ENCODE results near the gene BEND5. TPM values are rescaled to one million over a fixed set of nuclear protein-coding genes. Genes with fewer than 3 reads are reported as not detected.

The BEND5 gene
- polyA plus RNA-seq, 2 donors = 0.71 to 1.4 TPM

DNA sequence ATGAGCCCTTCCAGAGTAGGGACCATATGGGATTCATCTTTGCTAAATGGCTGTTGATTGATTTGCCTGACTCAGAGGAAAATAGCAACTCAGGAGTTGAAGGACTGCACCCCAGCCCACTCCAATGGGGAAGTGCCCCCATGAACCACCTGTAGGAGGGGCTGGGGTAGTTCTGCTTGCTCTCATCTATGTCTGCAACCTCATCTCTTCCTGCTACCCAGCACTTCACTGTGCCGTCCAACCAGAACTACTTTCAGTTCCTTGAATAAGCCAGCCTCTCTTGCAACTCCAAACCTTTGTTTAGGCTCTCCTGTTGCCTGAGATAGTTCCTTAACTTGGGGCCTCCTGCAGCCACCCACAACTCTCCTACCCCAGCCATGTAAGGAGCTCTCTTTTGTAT lies 26.6 kb downstream of the BEND5 start:
- no peaks in the 10 kb centered on the region for H3K27me3 ChIP-seq (ENCODE audit: control insufficient read depth in 1 of 2, insufficient read depth in 2 of 2, low read length in 2 of 2)
- H3K27ac ChIP-seq (ENCODE audit: low read depth in 2 of 2, low read length in 1 of 2) = no peak overlapping the region
- WGBS, 2 donors = 83 to 88% methylated on average over 1 of the region's 1 CpG
- H3K4me1 ChIP-seq (ENCODE audit: control insufficient read depth in 2 of 2, insufficient read depth in 2 of 2, low read length in 1 of 2) = no peaks in the 10 kb centered on the region
- no peaks in the 10 kb centered on the region for H3K36me3 ChIP-seq (ENCODE audit: control insufficient read depth in 2 of 2, insufficient read depth in 2 of 2, low read length in 1 of 2)
- no peaks in the 10 kb centered on the region for H3K9me3 ChIP-seq (ENCODE audit: control insufficient read depth in 2 of 2, insufficient read depth in 1 of 2, low read depth in 1 of 2, low read length in 1 of 2)
- H3K4me3 ChIP-seq (ENCODE audit: low read depth in 1 of 2, low read length in 2 of 2) = no peak overlapping the region

DNA sequence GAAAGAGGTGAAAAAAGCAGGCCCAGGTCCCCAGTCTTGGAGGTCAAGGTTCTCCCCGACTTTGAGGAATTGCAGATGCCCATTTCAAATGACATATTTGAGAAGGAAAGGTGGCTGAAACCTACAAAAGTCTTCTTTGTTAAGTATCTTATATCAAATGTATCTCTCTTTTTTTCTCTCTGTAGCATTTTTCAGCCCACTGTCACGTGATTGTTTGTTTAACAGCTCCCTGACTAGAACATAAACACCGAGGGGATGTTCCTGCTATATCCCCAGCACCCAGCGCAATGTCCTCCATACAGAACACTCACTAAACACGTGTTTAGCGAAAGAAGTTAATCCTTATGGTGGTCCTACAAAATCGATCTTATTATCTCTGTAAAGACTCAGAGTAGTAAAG lies 27.6 kb downstream of the BEND5 start:
- no peaks in the 10 kb centered on the region for H3K4me1 ChIP-seq (ENCODE audit: control insufficient read depth in 2 of 2, insufficient read depth in 2 of 2, low read length in 1 of 2)
- H3K27me3 ChIP-seq (ENCODE audit: control insufficient read depth in 1 of 2, insufficient read depth in 2 of 2, low read length in 2 of 2) = no peaks in the 10 kb centered on the region
- no peak overlapping the region for H3K4me3 ChIP-seq (ENCODE audit: low read depth in 1 of 2, low read length in 2 of 2)
- H3K27ac ChIP-seq (ENCODE audit: low read depth in 2 of 2, low read length in 1 of 2) = no peak overlapping the region
- H3K9me3 ChIP-seq (ENCODE audit: control insufficient read depth in 2 of 2, insufficient read depth in 1 of 2, low read depth in 1 of 2, low read length in 1 of 2) = no peaks in the 10 kb centered on the region
- 78 to 81% methylated on average over 7 of the region's 7 CpGs for WGBS, 2 donors
- H3K36me3 ChIP-seq (ENCODE audit: control insufficient read depth in 2 of 2, insufficient read depth in 2 of 2, low read length in 1 of 2) = no peaks in the 10 kb centered on the region

DNA sequence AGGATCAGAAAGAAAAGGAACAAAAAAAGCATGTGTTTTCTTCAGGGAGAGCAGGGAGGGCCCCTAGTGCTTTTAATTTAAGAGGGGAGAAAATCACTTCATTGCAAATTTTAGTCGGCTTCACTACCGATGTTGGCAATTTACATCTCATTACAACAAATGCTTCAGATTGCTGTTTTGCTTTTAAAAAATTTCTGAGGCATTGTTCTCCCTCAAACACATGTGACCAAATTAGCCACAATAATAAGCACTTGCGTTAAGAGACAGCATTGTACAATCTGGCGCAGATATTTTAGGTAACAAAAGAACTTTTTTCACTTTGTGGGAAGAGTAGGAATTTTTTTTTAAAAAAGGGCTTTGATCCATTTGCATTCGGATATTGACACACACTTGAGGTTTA lies 29.8 kb downstream of the BEND5 start:
- WGBS, 2 donors = 85 to 89% methylated on average over 5 of the region's 5 CpGs
- H3K27ac ChIP-seq (ENCODE audit: low read depth in 2 of 2, low read length in 1 of 2) = no peak overlapping the region
- no peaks in the 10 kb centered on the region for H3K9me3 ChIP-seq (ENCODE audit: control insufficient read depth in 2 of 2, insufficient read depth in 1 of 2, low read depth in 1 of 2, low read length in 1 of 2)
- H3K27me3 ChIP-seq (ENCODE audit: control insufficient read depth in 1 of 2, insufficient read depth in 2 of 2, low read length in 2 of 2) = no peaks in the 10 kb centered on the region
- no peak overlapping the region for H3K4me3 ChIP-seq (ENCODE audit: low read depth in 1 of 2, low read length in 2 of 2)
- no peaks in the 10 kb centered on the region for H3K36me3 ChIP-seq (ENCODE audit: control insufficient read depth in 2 of 2, insufficient read depth in 2 of 2, low read length in 1 of 2)
- H3K4me1 ChIP-seq (ENCODE audit: control insufficient read depth in 2 of 2, insufficient read depth in 2 of 2, low read length in 1 of 2) = no peaks in the 10 kb centered on the region

DNA sequence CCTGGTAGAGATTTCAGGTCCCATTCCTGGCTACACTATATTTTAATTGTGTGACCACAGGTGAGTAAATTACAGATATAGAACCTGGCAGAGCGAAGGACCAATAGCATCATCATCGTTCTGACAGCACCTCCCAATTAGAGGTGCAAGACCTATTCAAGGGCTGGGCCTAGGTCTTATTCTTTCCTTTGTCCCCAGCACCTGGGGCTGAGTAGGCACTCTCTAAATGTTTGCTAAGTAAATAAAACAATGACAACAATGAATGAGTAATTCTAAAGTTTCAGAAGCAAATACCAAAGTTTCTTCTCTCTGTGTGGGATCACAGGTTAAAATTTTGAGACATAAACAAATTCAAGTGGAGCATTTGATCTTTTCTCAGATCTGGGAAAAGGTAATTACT lies 32.7 kb downstream of the BEND5 start:
- no peaks in the 10 kb centered on the region for H3K36me3 ChIP-seq (ENCODE audit: control insufficient read depth in 2 of 2, insufficient read depth in 2 of 2, low read length in 1 of 2)
- no peaks in the 10 kb centered on the region for H3K4me1 ChIP-seq (ENCODE audit: control insufficient read depth in 2 of 2, insufficient read depth in 2 of 2, low read length in 1 of 2)
- H3K9me3 ChIP-seq (ENCODE audit: control insufficient read depth in 2 of 2, insufficient read depth in 1 of 2, low read depth in 1 of 2, low read length in 1 of 2) = no peaks in the 10 kb centered on the region
- no peaks in the 10 kb centered on the region for H3K27me3 ChIP-seq (ENCODE audit: control insufficient read depth in 1 of 2, insufficient read depth in 2 of 2, low read length in 2 of 2)
- 82 to 84% methylated on average over 2 of the region's 2 CpGs for WGBS, 2 donors
- no peak overlapping the region for H3K27ac ChIP-seq (ENCODE audit: low read depth in 2 of 2, low read length in 1 of 2)
- no peak overlapping the region for H3K4me3 ChIP-seq (ENCODE audit: low read depth in 1 of 2, low read length in 2 of 2)

DNA sequence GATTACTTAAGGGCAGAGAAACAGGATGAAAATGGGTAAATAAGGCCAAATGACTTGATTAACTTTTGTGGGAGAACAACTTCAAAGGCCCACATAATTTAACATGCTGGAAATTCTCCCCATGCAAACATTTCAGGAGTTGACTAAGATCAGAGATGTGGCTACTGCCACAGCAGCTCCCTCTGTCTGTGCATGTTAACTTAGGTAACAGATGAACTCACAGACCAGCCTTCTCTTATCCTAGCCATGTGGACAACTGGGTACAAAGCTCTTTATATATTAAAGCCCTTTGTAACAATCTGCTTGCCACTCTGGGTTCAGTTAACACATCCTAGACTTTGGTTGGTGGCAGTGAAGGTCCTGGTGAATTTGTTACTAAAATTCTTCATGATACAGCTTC lies 33.2 kb downstream of the BEND5 start:
- Histone ChIP-seq H3K27ac (ENCODE audit: low read depth in 2 of 2, low read length in 1 of 2) (no peak overlapping the region), H3K4me3 (ENCODE audit: low read depth in 1 of 2, low read length in 2 of 2) (no peak overlapping the region), H3K36me3 (ENCODE audit: control insufficient read depth in 2 of 2, insufficient read depth in 2 of 2, low read length in 1 of 2) (no peaks in the 10 kb centered on the region), H3K4me1 (ENCODE audit: control insufficient read depth in 2 of 2, insufficient read depth in 2 of 2, low read length in 1 of 2) (no peaks in the 10 kb centered on the region), H3K9me3 (ENCODE audit: control insufficient read depth in 2 of 2, insufficient read depth in 1 of 2, low read depth in 1 of 2, low read length in 1 of 2) (no peaks in the 10 kb centered on the region), H3K27me3 (ENCODE audit: control insufficient read depth in 1 of 2, insufficient read depth in 2 of 2, low read length in 2 of 2) (no peaks in the 10 kb centered on the region)

DNA sequence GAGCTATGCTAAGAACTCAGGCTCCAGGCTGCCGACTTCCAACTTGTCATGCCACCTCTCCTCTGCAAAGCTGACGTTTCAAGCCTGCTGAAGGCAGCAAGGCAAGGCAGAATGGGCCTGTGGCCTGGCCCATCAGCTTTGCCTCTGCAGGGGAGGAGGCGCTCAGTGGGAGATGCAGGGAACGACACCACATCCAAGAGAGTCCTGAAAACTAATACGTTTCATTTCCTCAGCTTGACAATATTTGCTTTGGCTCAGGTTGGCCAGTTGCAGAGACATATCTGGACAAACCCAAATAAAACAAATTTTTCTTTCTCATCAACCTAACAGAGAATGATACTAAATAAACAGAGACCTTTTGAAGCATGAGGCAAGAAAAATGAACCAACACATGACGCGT lies 35.3 kb downstream of the BEND5 start:
- no peaks in the 10 kb centered on the region for H3K9me3 ChIP-seq (ENCODE audit: control insufficient read depth in 2 of 2, insufficient read depth in 1 of 2, low read depth in 1 of 2, low read length in 1 of 2)
- H3K4me3 ChIP-seq (ENCODE audit: low read depth in 1 of 2, low read length in 2 of 2) = no peak overlapping the region
- 68 to 85% methylated on average over 7 of the region's 7 CpGs for WGBS, 2 donors
- H3K36me3 ChIP-seq (ENCODE audit: control insufficient read depth in 2 of 2, insufficient read depth in 2 of 2, low read length in 1 of 2) = no peaks in the 10 kb centered on the region
- no peak overlapping the region for H3K27ac ChIP-seq (ENCODE audit: low read depth in 2 of 2, low read length in 1 of 2)
- H3K4me1 ChIP-seq (ENCODE audit: control insufficient read depth in 2 of 2, insufficient read depth in 2 of 2, low read length in 1 of 2) = no peaks in the 10 kb centered on the region
- H3K27me3 ChIP-seq (ENCODE audit: control insufficient read depth in 1 of 2, insufficient read depth in 2 of 2, low read length in 2 of 2) = no peaks in the 10 kb centered on the region

DNA sequence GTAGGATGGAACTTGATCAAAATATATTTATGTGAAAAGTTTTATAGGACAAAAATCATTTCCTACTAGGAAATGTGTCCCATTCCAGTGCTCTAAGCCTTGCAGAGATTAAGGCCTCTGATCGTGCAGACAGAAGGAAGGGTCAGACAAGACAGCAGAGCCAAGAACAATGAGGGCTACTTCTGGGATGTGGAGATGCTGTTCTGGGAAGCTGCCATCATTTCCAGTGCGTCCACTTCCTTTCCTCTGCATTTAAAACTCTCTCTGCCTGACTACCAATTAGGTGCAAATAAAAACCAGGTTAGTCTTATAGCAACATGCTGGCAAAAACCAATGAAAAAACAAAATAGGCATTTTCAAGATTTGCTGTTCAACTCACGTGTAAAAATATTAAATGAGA lies 36.1 kb downstream of the BEND5 start:
- WGBS, 2 donors = 82 to 85% methylated on average over 3 of the region's 3 CpGs
- H3K4me3 ChIP-seq (ENCODE audit: low read depth in 1 of 2, low read length in 2 of 2) = no peak overlapping the region
- no peaks in the 10 kb centered on the region for H3K27me3 ChIP-seq (ENCODE audit: control insufficient read depth in 1 of 2, insufficient read depth in 2 of 2, low read length in 2 of 2)
- H3K27ac ChIP-seq (ENCODE audit: low read depth in 2 of 2, low read length in 1 of 2) = no peak overlapping the region
- no peaks in the 10 kb centered on the region for H3K9me3 ChIP-seq (ENCODE audit: control insufficient read depth in 2 of 2, insufficient read depth in 1 of 2, low read depth in 1 of 2, low read length in 1 of 2)
- H3K36me3 ChIP-seq (ENCODE audit: control insufficient read depth in 2 of 2, insufficient read depth in 2 of 2, low read length in 1 of 2) = no peaks in the 10 kb centered on the region
- no peaks in the 10 kb centered on the region for H3K4me1 ChIP-seq (ENCODE audit: control insufficient read depth in 2 of 2, insufficient read depth in 2 of 2, low read length in 1 of 2)

DNA sequence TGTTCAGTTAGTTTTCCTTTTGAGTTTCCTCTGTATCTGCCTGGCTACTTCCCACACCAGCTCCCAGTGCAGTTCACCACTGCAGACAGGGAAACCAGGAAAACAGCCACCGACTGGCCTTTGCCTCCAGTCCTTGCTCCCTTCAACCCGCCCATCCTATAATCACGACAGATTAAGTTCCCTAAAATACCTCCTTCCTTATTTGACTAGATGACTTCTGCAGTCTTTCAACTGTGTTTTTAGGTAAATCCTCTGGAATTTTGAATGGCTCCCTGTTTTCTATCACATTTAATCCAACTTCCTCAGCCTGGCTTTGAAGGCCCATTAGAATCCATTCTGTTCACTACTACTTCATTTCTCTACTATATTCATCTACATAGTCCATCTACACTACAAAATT lies 37.6 kb downstream of the BEND5 start:
- 65 to 72% methylated on average over 3 of the region's 3 CpGs for WGBS, 2 donors
- H3K4me3 ChIP-seq (ENCODE audit: low read depth in 1 of 2, low read length in 2 of 2) = no peak overlapping the region
- H3K36me3 ChIP-seq (ENCODE audit: control insufficient read depth in 2 of 2, insufficient read depth in 2 of 2, low read length in 1 of 2) = no peaks in the 10 kb centered on the region

DNA sequence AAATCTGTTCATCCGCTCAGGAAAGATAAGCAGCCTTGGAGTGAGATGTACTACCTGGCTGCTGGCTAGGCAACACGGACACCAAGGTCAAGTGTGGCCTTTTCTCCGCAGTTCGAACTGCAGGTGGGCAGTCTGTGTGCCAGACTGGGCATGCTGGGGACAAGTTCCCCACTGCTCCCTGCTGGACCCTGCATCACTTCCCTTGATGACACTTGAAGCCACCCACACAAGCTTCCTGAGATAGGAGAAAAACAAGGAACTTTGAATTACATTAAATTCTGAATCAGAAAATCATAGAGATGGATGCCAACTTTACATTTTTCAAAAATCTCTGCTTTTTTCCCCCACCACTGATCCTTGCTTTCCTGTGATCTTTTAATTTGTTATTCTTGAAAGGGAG lies 38.3 kb downstream of the BEND5 start:
- Histone ChIP-seq H3K36me3 (ENCODE audit: control insufficient read depth in 2 of 2, insufficient read depth in 2 of 2, low read length in 1 of 2) (no peaks in the 10 kb centered on the region), H3K9me3 (ENCODE audit: control insufficient read depth in 2 of 2, insufficient read depth in 1 of 2, low read depth in 1 of 2, low read length in 1 of 2) (no peaks in the 10 kb centered on the region), H3K27ac (ENCODE audit: low read depth in 2 of 2, low read length in 1 of 2) (no peak overlapping the region), H3K4me1 (ENCODE audit: control insufficient read depth in 2 of 2, insufficient read depth in 2 of 2, low read length in 1 of 2) (no peaks in the 10 kb centered on the region), H3K27me3 (ENCODE audit: control insufficient read depth in 1 of 2, insufficient read depth in 2 of 2, low read length in 2 of 2) (no peaks in the 10 kb centered on the region), H3K4me3 (ENCODE audit: low read depth in 1 of 2, low read length in 2 of 2) (no peak overlapping the region)
- 79 to 95% methylated on average over 4 of the region's 4 CpGs for WGBS, 2 donors

More for the DNA sequence above, 37.6 kb downstream of the BEND5 start:
- H3K27me3 ChIP-seq (ENCODE audit: control insufficient read depth in 1 of 2, insufficient read depth in 2 of 2, low read length in 2 of 2) = no peaks in the 10 kb centered on the region
- no peak overlapping the region for H3K27ac ChIP-seq (ENCODE audit: low read depth in 2 of 2, low read length in 1 of 2)
- H3K9me3 ChIP-seq (ENCODE audit: control insufficient read depth in 2 of 2, insufficient read depth in 1 of 2, low read depth in 1 of 2, low read length in 1 of 2) = no peaks in the 10 kb centered on the region
- H3K4me1 ChIP-seq (ENCODE audit: control insufficient read depth in 2 of 2, insufficient read depth in 2 of 2, low read length in 1 of 2) = no peaks in the 10 kb centered on the region

DNA sequence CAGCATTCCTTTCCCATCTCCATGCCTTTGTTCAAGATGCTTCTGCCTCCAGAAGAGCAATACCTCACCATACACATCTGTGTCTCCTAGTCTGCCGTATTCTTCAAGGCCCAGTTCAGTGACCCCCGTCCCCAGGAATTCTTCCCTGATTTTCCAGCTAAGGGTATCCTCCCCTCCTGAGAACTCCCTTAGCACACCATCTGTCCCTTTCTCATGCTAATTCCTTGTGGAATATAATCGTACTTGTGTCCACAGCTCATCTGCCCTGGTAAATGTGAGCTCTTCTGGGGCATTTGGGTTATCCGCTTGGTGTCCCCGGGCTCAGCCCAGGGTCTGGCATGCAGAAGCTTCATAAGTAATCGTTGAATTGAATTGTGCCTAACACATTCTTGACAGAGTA lies 40.9 kb downstream of the BEND5 start:
- H3K27ac ChIP-seq (ENCODE audit: low read depth in 2 of 2, low read length in 1 of 2) = no peak overlapping the region
- no peaks in the 10 kb centered on the region for H3K4me1 ChIP-seq (ENCODE audit: control insufficient read depth in 2 of 2, insufficient read depth in 2 of 2, low read length in 1 of 2)
- no peaks in the 10 kb centered on the region for H3K36me3 ChIP-seq (ENCODE audit: control insufficient read depth in 2 of 2, insufficient read depth in 2 of 2, low read length in 1 of 2)
- 89 to 92% methylated on average over 6 of the region's 6 CpGs for WGBS, 2 donors
- no peak overlapping the region for H3K4me3 ChIP-seq (ENCODE audit: low read depth in 1 of 2, low read length in 2 of 2)
- no peaks in the 10 kb centered on the region for H3K9me3 ChIP-seq (ENCODE audit: control insufficient read depth in 2 of 2, insufficient read depth in 1 of 2, low read depth in 1 of 2, low read length in 1 of 2)
- no peaks in the 10 kb centered on the region for H3K27me3 ChIP-seq (ENCODE audit: control insufficient read depth in 1 of 2, insufficient read depth in 2 of 2, low read length in 2 of 2)
